OCI-LY7 (cell line): ENCODE data around the gene PADI3. TPM values are rescaled to one million over a fixed set of nuclear protein-coding genes. Genes with fewer than 3 reads are reported as not detected.

Source experiments
- BruUV-seq: library from RNA; stranded (reverse); fragments of 400-500 nt; replicated peaks from 2 replicates; lab custom pipeline; 2021; lab: Mats Ljungman, UMichigan
- CTCF ChIA-PET: fragments of 300-600 bp; sonication (Branson Sonifier 250); formaldehyde crosslinking; loops from one replicate; lab custom pipeline; 2022; ENCODE audit warnings: antibody characterized with exemption; ENCODE audit not compliant: unreplicated experiment; lab: Charles Lee
- POLR2A ChIA-PET: fragments of 300-600 bp; sonication (Branson Sonifier 250); formaldehyde crosslinking; loops from one replicate; lab custom pipeline; 2022; ENCODE audit warnings: antibody characterized with exemption; lab: Charles Lee
- DNase-seq: peaks from one replicate; pipeline ENCODE4 v3.0.0-alpha.2; 2015; ENCODE audit warnings: low spot score
- H2AFZ ChIP-seq: fragments of 200-600 bp; sonication (generic), shearing (Covaris generic); 2 replicates; pipeline ENCODE4 v1.6.1; 2014; ENCODE audit warnings: mild to moderate bottlenecking, antibody characterized with exemption, low read length, moderate library complexity
- H3K27ac ChIP-seq: fragments of 200-600 bp; sonication (generic); 2 replicates; pipeline ENCODE4 v1.5.1; 2014; ENCODE audit warnings: mixed run types, low read depth, mild to moderate bottlenecking, moderate library complexity, low read length, inconsistent platforms; ENCODE audit not compliant: poor library complexity, severe bottlenecking
- H3K36me3 ChIP-seq: fragments of 200-600 bp; sonication (generic); 2 replicates; pipeline ENCODE4 v1.6.1; 2014; ENCODE audit warnings: mild to moderate bottlenecking, antibody characterized with exemption, low read length, moderate library complexity, mixed read lengths; ENCODE audit not compliant: insufficient read depth
- H3K4me1 ChIP-seq: fragments of 200-600 bp; sonication (generic); 2 replicates; pipeline ENCODE4 v1.5.1; 2014; ENCODE audit warnings: mild to moderate bottlenecking, low read length; ENCODE audit not compliant: insufficient read depth, poor library complexity, severe bottlenecking
- H3K4me2 ChIP-seq: fragments of 200-600 bp; sonication (generic); 2 replicates; pipeline ENCODE4 v1.6.1; 2014; ENCODE audit warnings: mild to moderate bottlenecking, low read length
- H3K4me3 ChIP-seq: fragments of 200-600 bp; sonication (generic); 2 replicates; pipeline ENCODE4 v1.5.1; 2014; ENCODE audit warnings: mild to moderate bottlenecking, low read depth, low read length; ENCODE audit not compliant: poor library complexity, severe bottlenecking
- H3K79me2 ChIP-seq: fragments of 200-600 bp; sonication (generic); 2 replicates; pipeline ENCODE4 v1.6.1; 2016; ENCODE audit warnings: low read depth, mild to moderate bottlenecking, low read length, moderate library complexity, mixed read lengths; ENCODE audit not compliant: insufficient read depth
- H3K9me2 ChIP-seq: fragments of 200-600 bp; sonication (generic); 2 replicates; pipeline ENCODE4 v1.6.1; 2016; ENCODE audit warnings: mild to moderate bottlenecking, low read length, mixed read lengths; ENCODE audit not compliant: insufficient read depth
- H3K9me3 ChIP-seq: fragments of 200-600 bp; sonication (generic); 2 replicates; pipeline ENCODE4 v1.6.1; 2014; ENCODE audit warnings: mild to moderate bottlenecking, mixed run types, low read length, mixed read lengths
- H4K20me1 ChIP-seq: fragments of 200-600 bp; sonication (generic); 2 replicates; pipeline ENCODE4 v1.6.1; 2014; ENCODE audit warnings: mild to moderate bottlenecking, antibody characterized with exemption, low read length, moderate library complexity, mixed read lengths; ENCODE audit not compliant: insufficient read depth
- CTCF ChIP-seq: fragments of 200-600 bp; sonication (generic); conservative IDR thresholded peaks from 2 replicates; pipeline ENCODE4 v1.5.1; 2014; ENCODE audit warnings: mild to moderate bottlenecking, antibody characterized with exemption, low read length, moderate library complexity, mixed read lengths
- EZH2phosphoT487 ChIP-seq: fragments of 200-600 bp; sonication (generic); IDR thresholded peaks from 2 replicates; pipeline ENCODE4 v1.6.1; 2018; ENCODE audit warnings: low read depth, borderline replicate concordance, mild to moderate bottlenecking, mixed run types, antibody characterized with exemption, low read length, moderate library complexity, mixed read lengths
- intact Hi-C: fragments of 100-400 bp; cut with micrococcal nuclease; formaldehyde crosslinking; loops from one replicate; pipeline ENCODE4 v1.10.0; 2022; ENCODE audit not compliant: unreplicated experiment
- total RNA-seq, 2 experiments: library from RNA; depleted of rRNA in 1 of 2; stranded (reverse); fragments of >200 nt in 1 of 2; shearing (Covaris generic) in 1 of 2; gene quantifications; 2 replicates each; pipeline ENCODE4 v1.2.3, GENCODE V29; 2014 to 2022

The PADI3 gene
- total RNA-seq, 2 experiments from 2014 or later: not detected

- Histone ChIP-seq H2AFZ (no peak overlapping the region), H3K4me2 (no peak overlapping the region), H4K20me1 (no peaks in the 10 kb centered on the region), H3K79me2 (no peaks in the 10 kb centered on the region), H3K9me3 (no peaks in the 10 kb centered on the region), H3K9me2 (no peaks in the 10 kb centered on the region), H3K4me1 (peaks cover 19% of the 10 kb centered on the region), H3K36me3 (no peaks in the 10 kb centered on the region), H3K27ac (no peak overlapping the region), H3K4me3 (no peak overlapping the region)
- intact Hi-C loops: no loop called here
- ChIA-PET CTCF (no interaction called here), POLR2A (no interaction called here)
- no peak for DNase-seq
- BruUV-seq: no TSS peak
- TF ChIP-seq CTCF: no peak
- no peak for TF ChIP-seq EZH2phosphoT487
Observed at GRCh38 chr1:17211377-17211776, 37.5 kb upstream of the PADI3 start.

DNA sequence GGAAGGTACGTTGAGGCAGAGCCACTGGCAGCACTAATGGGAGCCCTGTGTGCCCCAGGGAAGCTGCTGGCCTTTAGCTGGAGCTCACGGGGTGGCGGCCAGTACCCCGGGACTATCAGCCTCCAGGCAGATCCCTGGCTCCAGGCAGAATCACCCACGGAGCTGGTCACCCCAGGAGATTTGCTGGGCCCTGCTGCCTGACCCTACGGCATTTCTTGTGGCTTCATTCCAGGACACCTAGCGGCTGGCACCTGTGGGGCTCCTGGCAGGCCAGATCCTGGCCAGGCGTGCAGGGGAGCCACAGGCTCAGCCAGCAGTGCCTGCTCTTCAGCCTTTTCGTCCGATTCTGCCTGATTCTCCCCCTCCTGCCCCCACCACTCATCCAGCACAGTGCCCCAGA lies 36.9 kb upstream of the PADI3 start:
- intact Hi-C loops: no loop called here
- peaks cover 13% of the 10 kb centered on the region for H3K4me1 ChIP-seq
- CTCF ChIA-PET: no interaction called here
- no peak overlapping the region for H3K27ac ChIP-seq
- no peaks in the 10 kb centered on the region for H3K79me2 ChIP-seq
- no peak overlapping the region for H2AFZ ChIP-seq
- H3K9me3 ChIP-seq: no peaks in the 10 kb centered on the region
- H3K9me2 ChIP-seq: no peaks in the 10 kb centered on the region
- H3K36me3 ChIP-seq: no peaks in the 10 kb centered on the region
- no TSS peak for BruUV-seq
- no peak overlapping the region for H3K4me2 ChIP-seq
- H4K20me1 ChIP-seq: no peaks in the 10 kb centered on the region
- H3K4me3 ChIP-seq: no peak overlapping the region
- no peak for DNase-seq
- TF ChIP-seq CTCF: no peak
- TF ChIP-seq EZH2phosphoT487: no peak
- POLR2A ChIA-PET: no interaction called here

DNA sequence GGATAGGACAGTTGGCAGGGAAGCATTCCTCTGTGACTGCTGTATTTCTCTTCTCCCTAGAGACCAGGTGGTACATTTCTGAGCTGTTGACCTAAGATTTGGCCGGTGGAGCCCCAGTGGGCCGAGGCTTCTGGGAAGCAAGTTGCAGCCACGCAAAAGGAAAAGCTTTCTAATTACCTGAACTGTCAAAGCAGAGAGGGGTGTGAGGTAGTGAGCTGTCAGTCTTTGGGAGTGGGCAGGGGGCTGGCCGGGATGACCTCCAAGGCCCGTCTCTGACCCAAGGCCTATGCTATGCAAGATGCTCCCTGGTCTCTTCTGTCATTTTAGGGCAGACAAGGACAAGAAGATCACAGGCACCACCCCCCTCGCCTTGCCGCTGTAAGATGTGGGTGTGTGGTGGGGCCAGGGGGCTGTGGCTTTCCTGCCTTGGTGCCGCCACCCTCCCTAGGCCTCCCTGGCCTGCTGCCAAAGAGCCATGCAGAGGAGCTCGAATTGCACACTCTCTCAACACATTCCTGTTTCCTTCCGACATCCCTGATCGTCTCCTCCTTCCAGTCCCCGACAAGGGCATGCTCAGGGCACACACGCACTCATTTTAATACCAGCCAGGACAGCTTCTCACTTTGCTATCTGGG lies 36.3 kb upstream of the PADI3 start:
- CTCF ChIA-PET: no interaction called here
- no peak overlapping the region for H2AFZ ChIP-seq
- H3K79me2 ChIP-seq: no peaks in the 10 kb centered on the region
- H3K9me2 ChIP-seq: no peaks in the 10 kb centered on the region
- DNase-seq: no peak
- no peaks in the 10 kb centered on the region for H3K36me3 ChIP-seq
- H3K4me3 ChIP-seq: no peak overlapping the region
- no peaks in the 10 kb centered on the region for H4K20me1 ChIP-seq
- H3K4me1 ChIP-seq: peaks cover 7% of the 10 kb centered on the region
- POLR2A ChIA-PET: no interaction called here
- no peak overlapping the region for H3K27ac ChIP-seq
- no peak overlapping the region for H3K4me2 ChIP-seq
- no TSS peak for BruUV-seq
- intact Hi-C loops: no loop called here
- no peaks in the 10 kb centered on the region for H3K9me3 ChIP-seq
- TF ChIP-seq EZH2phosphoT487 (no peak), CTCF (no peak)
